Mammary epithelial cell (primary cell): ENCODE data around the gene GADD45A.

ENCODE experiments used
- CTCF ChIP-seq, 2 donors: IDR thresholded peaks in 1 of 2; conservative IDR thresholded peaks in 1 of 2; 2 replicates each; pipeline ENCODE4 v1.5.1; 2011 to 2012; ENCODE audit warnings: inconsistent platforms in 2 of 2, low read length in 2 of 2, mild to moderate bottlenecking in 2 of 2, control low read depth in 1 of 2, low read depth in 1 of 2; ENCODE audit not compliant: insufficient read depth in 1 of 2; ENCODE audit errors: extremely low read depth in 1 of 2
- EZH2 ChIP-seq: IDR thresholded peaks from 2 replicates; pipeline ENCODE4 v1.6.1; 2012; ENCODE audit warnings: low read length, inconsistent platforms, borderline replicate concordance

- TF ChIP-seq EZH2 (no peak), CTCF (conservative IDR thresholded peaks at IDR 0.05 in 1 of 2, IDR thresholded peaks at IDR 0.05 in 1 of 2; ENCODE audit: extremely low read depth in 1 of 2, insufficient read depth in 1 of 2, low read depth in 1 of 2, low read length in 2 of 2) (no peak)
These were observed 48.9 kb upstream of the GADD45A start for GRCh38 chr1:67636146-67636545.
